CD4-positive, alpha-beta memory T cell (primary cell): ENCODE data around the gene PARP11. TPM values are rescaled to one million over a fixed set of nuclear protein-coding genes. Genes with fewer than 3 reads are reported as not detected.
A peak's percentile ranks its signal among the peaks of the same experiment; 100 is the strongest.

Experiments
- CTCF ChIA-PET: fragments of 350-600 bp; sonication (Branson Sonifier 250); formaldehyde crosslinking; loops from one replicate; lab custom pipeline; 2021; ENCODE audit warnings: inconsistent platforms; ENCODE audit not compliant: partially characterized antibody; lab: Charles Lee
- POLR2A ChIA-PET: fragments of 350-600 bp; sonication (Branson Sonifier 250); formaldehyde crosslinking; loops from one replicate; lab custom pipeline; 2021; ENCODE audit not compliant: partially characterized antibody; lab: Charles Lee
- DNase-seq, 5 donors: peaks; one replicate each; pipeline versions ENCODE4 v3.0.0 to v3.0.0-alpha.2; 2020 to 2022; ENCODE audit warnings: mixed read lengths in 1 of 5
- H3K27ac ChIP-seq: one replicate; pipeline ENCODE4 v1.7.0; 2013; ENCODE audit warnings: low read depth, low read length
- H3K27me3 ChIP-seq: 2 replicates; pipeline ENCODE4 v1.7.0; 2013; ENCODE audit warnings: mild to moderate bottlenecking, low read length, moderate library complexity; ENCODE audit not compliant: insufficient read depth
- H3K36me3 ChIP-seq: 2 replicates; pipeline ENCODE4 v1.7.0; 2013; ENCODE audit warnings: mild to moderate bottlenecking, low read length, moderate library complexity; ENCODE audit not compliant: insufficient read depth
- H3K4me1 ChIP-seq: 2 replicates; pipeline ENCODE4 v1.7.0; 2013; ENCODE audit warnings: mild to moderate bottlenecking, low read length, moderate library complexity; ENCODE audit not compliant: insufficient read depth
- H3K4me3 ChIP-seq, 2 donors: one replicate each; pipeline ENCODE4 v1.7.0; 2013; ENCODE audit warnings: low read length in 2 of 2, mild to moderate bottlenecking in 1 of 2
- H3K9me3 ChIP-seq, 2 donors: one replicate each; pipeline ENCODE4 v1.7.0; 2013; ENCODE audit warnings: low read length in 2 of 2, control low read depth in 1 of 2; ENCODE audit not compliant: control insufficient read depth in 1 of 2
- H3K27ac Mint-ChIP-seq, 7 donors: one replicate each; pipeline ENCODE4 v1.8.0; 2020 to 2021; ENCODE audit warnings: mixed read lengths in 7 of 7, mild to moderate bottlenecking in 6 of 7, inconsistent platforms in 3 of 7, moderate library complexity in 3 of 7
- H3K27me3 Mint-ChIP-seq, 2 donors: one replicate each; pipeline ENCODE4 v1.8.0; 2020 to 2021; ENCODE audit warnings: mixed read lengths in 2 of 2
- H3K36me3 Mint-ChIP-seq, 2 donors: one replicate each; pipeline ENCODE4 v1.8.0; 2020 to 2021; ENCODE audit warnings: mixed read lengths in 2 of 2, inconsistent platforms in 1 of 2, mild to moderate bottlenecking in 1 of 2
- H3K4me1 Mint-ChIP-seq, 4 donors: one replicate each; pipeline ENCODE4 v1.8.0; 2020 to 2021; ENCODE audit warnings: mixed read lengths in 4 of 4, mild to moderate bottlenecking in 1 of 4
- H3K4me3 Mint-ChIP-seq, 8 donors: one replicate each; pipeline ENCODE4 v1.8.0; 2020 to 2021; ENCODE audit warnings: mixed read lengths in 8 of 8, mild to moderate bottlenecking in 7 of 8, moderate library complexity in 6 of 8, inconsistent platforms in 3 of 8
- H3K9me3 Mint-ChIP-seq, 8 donors: one replicate each; pipeline ENCODE4 v1.8.0; 2020 to 2021; ENCODE audit warnings: mixed read lengths in 8 of 8, mild to moderate bottlenecking in 5 of 8, inconsistent platforms in 3 of 8, moderate library complexity in 1 of 8
- intact Hi-C: fragments of 100-400 bp; cut with micrococcal nuclease; formaldehyde crosslinking; loops from one replicate; pipeline ENCODE4 v1.15.1; 2023
- polyA plus RNA-seq, 2 donors: library from polyadenylated mRNA; unstranded; fragments of 300-500 nt; fragmentation: Illumina TruSeq; gene quantifications; one replicate each; pipeline ENCODE4 v1.2.3, GENCODE V29; 2021
- total RNA-seq, 2 experiments: library from RNA; stranded (reverse); gene quantifications; one replicate each; pipeline ENCODE4 v1.2.3, GENCODE V29; 2021

The PARP11 gene
- total and polyA plus RNA-seq, 4 experiments from 2014 or later: 7.6 to 39.9 (median 22.2) TPM

GRCh38 chr12:3791256-3791874 is 81.8 kb downstream of the PARP11 start:
- Mint-ChIP-seq H3K36me3 (peaks cover 32 to 51% of the 10 kb centered on the region in 2 donors), H3K27ac (peak overlapping the region in 1 of 7 donors; percentile 45), H3K27me3 (no peaks in the 10 kb centered on the region), H3K4me3 (no peak overlapping the region), H3K9me3 (peaks cover 0 to 10% (median 3%) of the 10 kb centered on the region in 8 donors), H3K4me1 (no peaks in the 10 kb centered on the region)
- H3K4me3 ChIP-seq: no peak overlapping the region
- no peaks in the 10 kb centered on the region for H3K27me3 ChIP-seq
- intact Hi-C loops: no loop called here
- ChIA-PET CTCF (interaction anchor here (0.8 to 3.0 kb wide), 3 partner anchors 14 to 492 kb away, joined by 3 to 13 read pairs (median 5); no protein-coding TSS in a partner anchor), POLR2A (no interaction called here)
- DNase-seq: no peak
- H3K4me1 ChIP-seq: no peaks in the 10 kb centered on the region
- H3K9me3 ChIP-seq: no peaks in the 10 kb centered on the region
- no peaks in the 10 kb centered on the region for H3K36me3 ChIP-seq
- no peak overlapping the region for H3K27ac ChIP-seq

- H3K4me3 Mint-ChIP-seq: no peak overlapping the region
- H3K4me1 Mint-ChIP-seq: no peaks in the 10 kb centered on the region
- no peaks in the 10 kb centered on the region for H3K9me3 ChIP-seq
- ChIA-PET POLR2A (no interaction called here), CTCF (interaction anchor here (0.8 to 3.0 kb wide), 2 partner anchors 13 to 491 kb away, joined by 3 to 13 read pairs; no protein-coding TSS in a partner anchor)
- no peaks in the 10 kb centered on the region for H3K4me1 ChIP-seq
- H3K4me3 ChIP-seq: no peak overlapping the region
- no peak overlapping the region for H3K27ac Mint-ChIP-seq
- intact Hi-C loops: no loop called here
- DNase-seq: no peak
- no peaks in the 10 kb centered on the region for H3K27me3 ChIP-seq
- H3K36me3 ChIP-seq: no peaks in the 10 kb centered on the region
- peaks cover 30 to 52% of the 10 kb centered on the region in 2 donors for H3K36me3 Mint-ChIP-seq
- H3K27me3 Mint-ChIP-seq: no peaks in the 10 kb centered on the region
- no peak overlapping the region for H3K27ac ChIP-seq
- H3K9me3 Mint-ChIP-seq: peaks cover 0 to 10% (median 3%) of the 10 kb centered on the region in 8 donors
Observed at GRCh38 chr12:3790642-3791041, 82.6 kb downstream of the PARP11 start.

GRCh38 chr12:3789838-3790237 is 83.4 kb downstream of the PARP11 start:
- ChIA-PET POLR2A (interaction anchor here (1.1 kb wide), 1 partner anchor 9 kb away, joined by 3 read pairs; no protein-coding TSS in a partner anchor), CTCF (interaction anchor here (2.1 to 3.0 kb wide), 2 partner anchors 12 to 490 kb away, joined by 7 to 13 read pairs; no protein-coding TSS in a partner anchor)
- no peak overlapping the region for H3K4me3 ChIP-seq
- no peak overlapping the region for H3K27ac Mint-ChIP-seq
- H3K9me3 Mint-ChIP-seq: peaks cover 0 to 10% (median 3%) of the 10 kb centered on the region in 8 donors
- no peaks in the 10 kb centered on the region for H3K36me3 ChIP-seq
- H3K4me3 Mint-ChIP-seq: no peak overlapping the region
- DNase-seq: no peak
- H3K9me3 ChIP-seq: no peaks in the 10 kb centered on the region
- H3K4me1 Mint-ChIP-seq: no peaks in the 10 kb centered on the region
- no peaks in the 10 kb centered on the region for H3K4me1 ChIP-seq
- H3K27me3 ChIP-seq: no peaks in the 10 kb centered on the region
- peaks cover 26 to 48% of the 10 kb centered on the region in 2 donors for H3K36me3 Mint-ChIP-seq
- intact Hi-C loops: no loop called here
- no peaks in the 10 kb centered on the region for H3K27me3 Mint-ChIP-seq
- no peak overlapping the region for H3K27ac ChIP-seq

- Histone ChIP-seq H3K4me3 (no peak overlapping the region), H3K27ac (no peak overlapping the region), H3K9me3 (no peaks in the 10 kb centered on the region), H3K36me3 (no peaks in the 10 kb centered on the region), H3K27me3 (no peaks in the 10 kb centered on the region), H3K4me1 (peaks cover 5% of the 10 kb centered on the region)
- Mint-ChIP-seq H3K27me3 (no peaks in the 10 kb centered on the region), H3K4me3 (no peak overlapping the region), H3K36me3 (peaks cover 0 to 1% of the 10 kb centered on the region in 2 donors), H3K4me1 (peaks cover 4 to 6% (median 5%) of the 10 kb centered on the region in 4 donors), H3K27ac (no peak overlapping the region), H3K9me3 (no peaks in the 10 kb centered on the region)
- peak in 4 of 5 donors; percentile 37 to 45 (median 42) for DNase-seq
- CTCF ChIA-PET: interaction anchor here (0.7 to 2.3 kb wide), 23 partner anchors 11 to 482 kb away, joined by 3 to 47 read pairs (median 4); partner anchors contain the start of gene CRACR2A
- intact Hi-C loops: loop anchor here (1.0 kb wide), 3 partner anchors 119 to 477 kb away; no protein-coding TSS in a partner anchor
- POLR2A ChIA-PET: no interaction called here
Observed at GRCh38 chr12:3777206-3777809, 95.9 kb downstream of the PARP11 start.

- no peaks in the 10 kb centered on the region for H3K9me3 Mint-ChIP-seq
- H3K27ac Mint-ChIP-seq: no peak overlapping the region
- no peaks in the 10 kb centered on the region for H3K27me3 ChIP-seq
- H3K4me1 ChIP-seq: peaks cover 11% of the 10 kb centered on the region
- H3K27me3 Mint-ChIP-seq: no peaks in the 10 kb centered on the region
- DNase-seq: no peak
- no peaks in the 10 kb centered on the region for H3K9me3 ChIP-seq
- peaks cover 0 to 1% of the 10 kb centered on the region in 2 donors for H3K36me3 Mint-ChIP-seq
- ChIA-PET POLR2A (no interaction called here), CTCF (interaction anchor here (1.0 to 2.3 kb wide), 3 partner anchors 22 to 476 kb away, joined by 4 to 47 read pairs (median 9); partner anchors contain the start of gene CRACR2A)
- no peaks in the 10 kb centered on the region for H3K36me3 ChIP-seq
- no peak overlapping the region for H3K4me3 ChIP-seq
- H3K27ac ChIP-seq: no peak overlapping the region
- intact Hi-C loops: no loop called here
- no peak overlapping the region for H3K4me3 Mint-ChIP-seq
- H3K4me1 Mint-ChIP-seq: peaks cover 8 to 12% (median 9%) of the 10 kb centered on the region in 4 donors
Observed at GRCh38 chr12:3775385-3776035, 97.7 kb downstream of the PARP11 start.

- CTCF ChIA-PET: interaction anchor here (0.9 to 2.8 kb wide), 8 partner anchors 8 to 474 kb away, joined by 3 to 20 read pairs (median 3); partner anchors contain the start of gene CRACR2A
- no peak overlapping the region for H3K4me3 ChIP-seq
Observed at GRCh38 chr12:3772380-3772779, 100.8 kb downstream of the PARP11 start.

More at GRCh38 chr12:3772380-3772779, 100.8 kb downstream of the PARP11 start:
- H3K27me3 Mint-ChIP-seq: no peaks in the 10 kb centered on the region
- Histone ChIP-seq H3K36me3 (no peaks in the 10 kb centered on the region), H3K4me1 (peaks cover 11% of the 10 kb centered on the region), H3K27me3 (no peaks in the 10 kb centered on the region), H3K27ac (no peak overlapping the region), H3K9me3 (no peaks in the 10 kb centered on the region)
- peak overlapping the region in 2 of 7 donors; percentile 34 to 76 for H3K27ac Mint-ChIP-seq
- DNase-seq: peak in 1 of 5 donors; percentile 14
- intact Hi-C loops: no loop called here
- POLR2A ChIA-PET: interaction anchor here (2.1 kb wide), 1 partner anchor 19 kb away, joined by 9 read pairs; the partner anchor contains the start of gene CRACR2A
- H3K36me3 Mint-ChIP-seq: peaks cover 0 to 1% of the 10 kb centered on the region in 2 donors
- H3K4me1 Mint-ChIP-seq: peaks cover 8 to 12% (median 9%) of the 10 kb centered on the region in 4 donors
- no peak overlapping the region for H3K4me3 Mint-ChIP-seq
- no peaks in the 10 kb centered on the region for H3K9me3 Mint-ChIP-seq
